Measurements from ENCODE around the gene AMH. TPM values are rescaled to one million over a fixed set of nuclear protein-coding genes. Genes with fewer than 3 reads are reported as not detected.
"Not testable (repeated sequence)": the region's sequence is repeated elsewhere in the genome, so short reads cannot be mapped to it uniquely, and the experiment has no call there.

Gene AMH
- total RNA-seq: 1 to 10 TPM; 2.1 to 3.5 TPM
- 1 to 10 TPM in 1 of 2 donors, under 1 TPM in 1; 0.73 to 1.4 TPM for polyA plus RNA-seq
- long read RNA-seq, donor 1: 0 reads
- long read RNA-seq, donor 2: 0 reads
- long read RNA-seq, donor 3: 0 reads
- long read RNA-seq, donor 4: 0 reads
- long read RNA-seq, donor 5, partial matches to known transcripts: 0 of 2 reads
- long read RNA-seq, donor 5, other reads (novel, unspliced or antisense): 0 of 2 reads

- Histone ChIP-seq H3K27me3 (ENCODE audit: control insufficient read depth in 3 of 3, insufficient read depth in 3 of 3, low read length in 2 of 3) (peaks cover 4 to 34% (median 12%) of the 10 kb centered on the region in 3 donors), H3K36me3 (ENCODE audit: control insufficient read depth in 4 of 4, insufficient read depth in 4 of 4, low read length in 4 of 4) (peaks cover 14 to 46% (median 27%) of the 10 kb centered on the region in 4 donors), H3K9ac (ENCODE audit: insufficient read depth in 1 of 2, low read length in 2 of 2) (no peak within 1 kb of the TSS), H3K27ac (ENCODE audit: low read depth in 1 of 2, low read length in 1 of 2) (no peak within 1 kb of the TSS), H3K4me1 (ENCODE audit: control insufficient read depth in 5 of 5, insufficient read depth in 5 of 5, low read length in 5 of 5) (peaks cover 0 to 39% (median 0%) of the 10 kb centered on the region in 5 donors), H3K9me3 (ENCODE audit: control insufficient read depth in 4 of 4, insufficient read depth in 3 of 4, low read length in 3 of 4) (peaks cover 0 to 6% (median 0%) of the 10 kb centered on the region in 4 donors), H3K4me3 (no peak within 1 kb of the TSS)
- DNase-seq: no peak
- TF ChIP-seq CTCF (IDR thresholded peaks at IDR 0.05; ENCODE audit: control extremely low read depth, extremely low read depth): no peak
- ATAC-seq (ENCODE audit: insufficient read depth, low FRiP score): no peak
- WGBS, 2 donors: 83 to 84% methylated on average over 25 to 27 of the region's 27 CpGs
Measured at GRCh38 chr19:2249010-2249866, at the start of gene AMH. Gene AMH, plus strand, starts transcription at chr19:2249323. Its CDS starts 10 bp downstream, at chr19:2249333.

- H3K27me3 ChIP-seq (ENCODE audit: control insufficient read depth in 3 of 3, insufficient read depth in 3 of 3, low read length in 2 of 3): no peaks in the 10 kb centered on the region
- ATAC-seq (ENCODE audit: insufficient read depth, low FRiP score) (no peak), DNase-seq (no peak)
- no peak overlapping the region for H3K4me3 ChIP-seq
- no peaks in the 10 kb centered on the region for H3K9me3 ChIP-seq (ENCODE audit: control insufficient read depth in 4 of 4, insufficient read depth in 3 of 4, low read length in 3 of 4)
- H3K27ac ChIP-seq (ENCODE audit: low read depth in 1 of 2, low read length in 1 of 2): no peak overlapping the region
- peaks cover 0 to 49% (median 10%) of the 10 kb centered on the region in 4 donors for H3K36me3 ChIP-seq (ENCODE audit: control insufficient read depth in 4 of 4, insufficient read depth in 4 of 4, low read length in 4 of 4)
- WGBS, 2 donors: 92 to 95% methylated on average over 33 to 37 of the region's 37 CpGs
- no peak for TF ChIP-seq CTCF (IDR thresholded peaks at IDR 0.05; ENCODE audit: control extremely low read depth, extremely low read depth)
- H3K9ac ChIP-seq (ENCODE audit: insufficient read depth in 1 of 2, low read length in 2 of 2): no peak overlapping the region
- no peaks in the 10 kb centered on the region for H3K4me1 ChIP-seq (ENCODE audit: control insufficient read depth in 5 of 5, insufficient read depth in 5 of 5, low read length in 5 of 5)
Measured at GRCh38 chr19:2199861-2200623, 49.1 kb upstream of the AMH start.

GRCh38 chr19:2200624-2201294 is 48.4 kb upstream of the AMH start:
- 95 to 97% methylated on average over 50 of the region's 50 CpGs for WGBS, 2 donors
- H3K4me1 ChIP-seq (ENCODE audit: control insufficient read depth in 5 of 5, insufficient read depth in 5 of 5, low read length in 5 of 5); H3K4me3 ChIP-seq; ATAC-seq (ENCODE audit: insufficient read depth, low FRiP score); H3K27me3 ChIP-seq (ENCODE audit: control insufficient read depth in 3 of 3, insufficient read depth in 3 of 3, low read length in 2 of 3); H3K9ac ChIP-seq (ENCODE audit: insufficient read depth in 1 of 2, low read length in 2 of 2); H3K9me3 ChIP-seq (ENCODE audit: control insufficient read depth in 4 of 4, insufficient read depth in 3 of 4, low read length in 3 of 4); H3K27ac ChIP-seq (ENCODE audit: low read depth in 1 of 2, low read length in 1 of 2); DNase-seq: not testable (repeated sequence)
- peaks cover 0 to 42% (median 8%) of the 10 kb centered on the region in 4 donors for H3K36me3 ChIP-seq (ENCODE audit: control insufficient read depth in 4 of 4, insufficient read depth in 4 of 4, low read length in 4 of 4)

Measured in lung (tissue), 16 donors.